CD4-positive, alpha-beta T cell (primary cell): ENCODE data around the gene TEX101. TPM values are rescaled to one million over a fixed set of nuclear protein-coding genes. Genes with fewer than 3 reads are reported as not detected.

Source experiments
- ATAC-seq: fragments of 200-7000 bp; cut with Tn5 transposase; one replicate; pipeline ENCODE4 v1.10.0; 2022; ENCODE audit warnings: mild to moderate bottlenecking; ENCODE audit not compliant: poor library complexity
- CTCF ChIA-PET: fragments of 350-600 bp; sonication (Branson Sonifier 250); formaldehyde crosslinking; loops from one replicate; lab custom pipeline; 2021; ENCODE audit warnings: antibody characterized with exemption, inconsistent platforms; lab: Charles Lee
- POLR2A ChIA-PET: fragments of 350-600 bp; sonication (Branson Sonifier 250); formaldehyde crosslinking; loops from one replicate; lab custom pipeline; 2021; ENCODE audit warnings: antibody characterized with exemption, inconsistent platforms; lab: Charles Lee
- DNase-seq, 14 experiments: peaks; one replicate each; pipeline ENCODE4 v3.0.0-alpha.2; 2013 to 2020; ENCODE audit warnings: mixed read lengths in 2 of 14
- H3K27ac ChIP-seq, 2 donors: one replicate each; pipeline versions ENCODE4 v1.5.1 to v1.7.0; 2013; ENCODE audit warnings: low read length in 2 of 2, low read depth in 1 of 2, mild to moderate bottlenecking in 1 of 2
- H3K27me3 ChIP-seq, 2 experiments: 1 replicate in 1 of 2; 2 replicates in 1 of 2; pipeline versions ENCODE4 v1.6.1 to v1.7.0; 2013; ENCODE audit warnings: low read length in 2 of 2, control low read depth in 1 of 2, mild to moderate bottlenecking in 1 of 2, moderate library complexity in 1 of 2; ENCODE audit not compliant: insufficient read depth in 2 of 2, control insufficient read depth in 1 of 2
- H3K36me3 ChIP-seq: one replicate; pipeline ENCODE4 v1.6.1; 2013; ENCODE audit warnings: low read length, control low read depth; ENCODE audit not compliant: insufficient read depth
- H3K4me1 ChIP-seq: one replicate; pipeline ENCODE4 v1.6.1; 2013; ENCODE audit warnings: low read length, control low read depth; ENCODE audit not compliant: insufficient read depth
- H3K4me3 ChIP-seq: one replicate; pipeline ENCODE4 v1.5.1; 2013; ENCODE audit warnings: mild to moderate bottlenecking, low read length, moderate library complexity
- H3K9me3 ChIP-seq, 2 experiments: 1 replicate in 1 of 2; 2 replicates in 1 of 2; pipeline versions ENCODE4 v1.6.1 to v1.7.0; 2013; ENCODE audit warnings: low read length in 2 of 2, mild to moderate bottlenecking in 2 of 2, control low read depth in 1 of 2, moderate library complexity in 1 of 2; ENCODE audit not compliant: control insufficient read depth in 1 of 2, insufficient read depth in 1 of 2
- H3K27ac Mint-ChIP-seq: one replicate; pipeline ENCODE4 v1.8.0; 2020; ENCODE audit warnings: mixed read lengths
- H3K27me3 Mint-ChIP-seq: one replicate; pipeline ENCODE4 v1.8.0; 2021; ENCODE audit warnings: mixed read lengths
- H3K36me3 Mint-ChIP-seq: one replicate; pipeline ENCODE4 v1.8.0; 2021; ENCODE audit warnings: low read depth, mixed read lengths
- H3K4me1 Mint-ChIP-seq: one replicate; pipeline ENCODE4 v1.8.0; 2021; ENCODE audit warnings: low read depth, mixed read lengths
- H3K4me3 Mint-ChIP-seq: one replicate; pipeline ENCODE4 v1.8.0; 2020; ENCODE audit warnings: mild to moderate bottlenecking, mixed read lengths
- H3K9me3 Mint-ChIP-seq: one replicate; pipeline ENCODE4 v1.8.0; 2020; ENCODE audit warnings: mixed read lengths
- CTCF ChIP-seq: fragments of 200-600 bp; IDR thresholded peaks from one replicate; pipeline ENCODE4 v1.8.0; 2022; ENCODE audit warnings: antibody characterized with exemption, mild to moderate bottlenecking
- intact Hi-C, 2 experiments: fragments of 100-400 bp; cut with DNase I in 1 of 2; cut with micrococcal nuclease in 1 of 2; formaldehyde crosslinking; loops; one replicate each; pipeline versions ENCODE4 v1.15.1 to v1.9.0; 2023 to 2025; cut with DNase I, micrococcal nuclease
- total RNA-seq, 174 experiments: library from RNA in 2 of 174; stranded (reverse) in 2 of 174; gene quantifications; one replicate each; pipeline ENCODE4 v1.2.3 and lab custom pipeline; 2021 to 2026

Gene TEX101
- total RNA-seq, 2 experiments from 2014 or later: not detected

- Histone ChIP-seq H3K27me3 (no peaks in the 10 kb centered on the region), H3K27ac (peak overlapping the region; percentile 45 to 85), H3K4me3 (peak overlapping the region; percentile 88), H3K4me1 (peaks cover 44% of the 10 kb centered on the region), H3K36me3 (no peaks in the 10 kb centered on the region), H3K9me3 (no peaks in the 10 kb centered on the region)
- peaks cover 11% of the 10 kb centered on the region for H3K36me3 Mint-ChIP-seq
- POLR2A ChIA-PET: interaction anchor here (0.8 to 3.7 kb wide), 28 partner anchors 9 to 1629 kb away, joined by 3 to 88 read pairs (median 7); partner anchors contain the start of genes IRGQ, PHLDB3, PINLYP and SMG9
- intact Hi-C loops: loop anchor here (1.0 to 10.0 kb wide), 6 partner anchors 12 to 292 kb away; partner anchors contain the start of genes PHLDB3 (in 2 of the 2), IRGQ (in 1 of the 2), SMG9 (in 1 of the 2) and ZNF576 (in 1 of the 2)
- H3K4me3 Mint-ChIP-seq: peak overlapping the region; percentile 95
- CTCF ChIA-PET: interaction anchor here (0.8 to 4.3 kb wide), 14 partner anchors 10 to 206 kb away, joined by 3 to 30 read pairs (median 5); partner anchors contain the start of gene PHLDB3
- no peaks in the 10 kb centered on the region for H3K9me3 Mint-ChIP-seq
- peaks cover 60% of the 10 kb centered on the region for H3K4me1 Mint-ChIP-seq
- H3K27ac Mint-ChIP-seq: peak overlapping the region; percentile 97
- ATAC-seq (no peak), DNase-seq (no peak)
- TF ChIP-seq CTCF: peak; percentile 21
- no peaks in the 10 kb centered on the region for H3K27me3 Mint-ChIP-seq
Measured at GRCh38 chr19:43462785-43463380, 48.2 kb downstream of the TEX101 start.

- peaks cover 50% of the 10 kb centered on the region for H3K4me1 ChIP-seq
Measured at GRCh38 chr19:43463381-43464133, 48.9 kb downstream of the TEX101 start.

More at GRCh38 chr19:43463381-43464133, 48.9 kb downstream of the TEX101 start:
- Histone ChIP-seq H3K36me3 (no peaks in the 10 kb centered on the region), H3K27ac (peak overlapping the region; percentile 85 to 88), H3K9me3 (no peaks in the 10 kb centered on the region), H3K27me3 (no peaks in the 10 kb centered on the region), H3K4me3 (peak overlapping the region; percentile 88)
- DNase-seq: peak; percentile 99 to 100 (median 100)
- Mint-ChIP-seq H3K36me3 (peaks cover 11% of the 10 kb centered on the region), H3K4me1 (peaks cover 67% of the 10 kb centered on the region), H3K9me3 (no peaks in the 10 kb centered on the region), H3K4me3 (peak overlapping the region; percentile 95), H3K27ac (peak overlapping the region; percentile 97), H3K27me3 (no peaks in the 10 kb centered on the region)
- TF ChIP-seq CTCF: no peak
- ATAC-seq: peak; percentile 77
- CTCF ChIA-PET: interaction anchor here (0.8 to 4.3 kb wide), 14 partner anchors 9 to 205 kb away, joined by 3 to 30 read pairs (median 5); partner anchors contain the start of gene PHLDB3
- POLR2A ChIA-PET: interaction anchor here (0.6 to 3.7 kb wide), 32 partner anchors 10 to 1629 kb away, joined by 3 to 88 read pairs (median 6); partner anchors contain the start of genes IRGQ, PHLDB3, PINLYP and PLAUR
- intact Hi-C loops: loop anchor here (1.0 to 10.0 kb wide), 6 partner anchors 12 to 291 kb away; partner anchors contain the start of genes PHLDB3 (in 2 of the 2), IRGQ (in 1 of the 2), SMG9 (in 1 of the 2) and ZNF576 (in 1 of the 2)
